ENCODE measurements around the gene CKMT2.

Gene CKMT2

GRCh38 chr5:81207009-81207408 is 26.1 kb upstream of the CKMT2 start:
- Mint-ChIP-seq H3K4me3 (no peak overlapping the region), H3K9me3 (no peaks in the 10 kb centered on the region), H3K27ac (no peak overlapping the region), H3K4me1 (peaks cover 7% of the 10 kb centered on the region), H3K36me3 (peaks cover 23% of the 10 kb centered on the region)
- ATAC-seq, result no peak
- no peak for DNase-seq (ENCODE audit: low spot score in 2 of 2)

GRCh38 chr5:81208904-81209303 is 24.2 kb upstream of the CKMT2 start:
- peaks cover 39% of the 10 kb centered on the region for H3K36me3 Mint-ChIP-seq
- H3K4me1 Mint-ChIP-seq, result peaks cover 26% of the 10 kb centered on the region
- DNase-seq (ENCODE audit: low spot score in 2 of 2) (no peak), ATAC-seq (no peak)
- H3K27ac Mint-ChIP-seq, result no peak overlapping the region
- no peak overlapping the region for H3K4me3 Mint-ChIP-seq
- H3K9me3 Mint-ChIP-seq, result no peaks in the 10 kb centered on the region

- DNase-seq (ENCODE audit: low spot score in 2 of 2) (no peak), ATAC-seq (no peak)
- no peak overlapping the region for H3K4me3 Mint-ChIP-seq
- no peaks in the 10 kb centered on the region for H3K9me3 Mint-ChIP-seq
- H3K36me3 Mint-ChIP-seq, result peaks cover 39% of the 10 kb centered on the region
- peaks cover 26% of the 10 kb centered on the region for H3K4me1 Mint-ChIP-seq
- peak overlapping the region; percentile 29 for H3K27ac Mint-ChIP-seq
These were observed 23.7 kb upstream of the CKMT2 start for GRCh38 chr5:81209386-81209785.

- Mint-ChIP-seq H3K4me1 (peaks cover 32% of the 10 kb centered on the region), H3K27ac (peak overlapping the region; percentile 29), H3K4me3 (no peak overlapping the region), H3K9me3 (no peaks in the 10 kb centered on the region), H3K36me3 (peaks cover 39% of the 10 kb centered on the region)
- no peak for DNase-seq (ENCODE audit: low spot score in 2 of 2)
- ATAC-seq, result peak; percentile 69
These were observed 23.1 kb upstream of the CKMT2 start for GRCh38 chr5:81209869-81210493.

GRCh38 chr5:81212211-81212751 is 20.8 kb upstream of the CKMT2 start:
- DNase-seq (ENCODE audit: low spot score in 2 of 2) (no peak), ATAC-seq (peak; percentile 74)
- no peaks in the 10 kb centered on the region for H3K9me3 Mint-ChIP-seq
- peak overlapping the region; percentile 23 for H3K4me3 Mint-ChIP-seq
- H3K4me1 Mint-ChIP-seq, result peaks cover 38% of the 10 kb centered on the region
- peaks cover 38% of the 10 kb centered on the region for H3K36me3 Mint-ChIP-seq
- H3K27ac Mint-ChIP-seq, result peak overlapping the region; percentile 64

GRCh38 chr5:81213070-81213469 is 20.1 kb upstream of the CKMT2 start:
- peak overlapping the region; percentile 82 for H3K27ac Mint-ChIP-seq
- DNase-seq (ENCODE audit: low spot score in 2 of 2), result no peak
- ATAC-seq, result no peak
- H3K4me1 Mint-ChIP-seq, result peaks cover 38% of the 10 kb centered on the region
- H3K9me3 Mint-ChIP-seq, result no peaks in the 10 kb centered on the region
- H3K4me3 Mint-ChIP-seq, result no peak overlapping the region
- H3K36me3 Mint-ChIP-seq, result peaks cover 38% of the 10 kb centered on the region

GRCh38 chr5:81214848-81215247 is 18.3 kb upstream of the CKMT2 start:
- Mint-ChIP-seq H3K27ac (peak overlapping the region; percentile 82), H3K4me1 (peaks cover 38% of the 10 kb centered on the region), H3K36me3 (peaks cover 43% of the 10 kb centered on the region), H3K4me3 (no peak overlapping the region), H3K9me3 (no peaks in the 10 kb centered on the region)
- DNase-seq (ENCODE audit: low spot score in 2 of 2) (peak in 1 of 2 donors; percentile 60), ATAC-seq (peak; percentile 87)

GRCh38 chr5:81216152-81216551 is 17.0 kb upstream of the CKMT2 start:
- Mint-ChIP-seq H3K36me3 (peaks cover 43% of the 10 kb centered on the region), H3K4me1 (peaks cover 37% of the 10 kb centered on the region), H3K27ac (no peak overlapping the region), H3K9me3 (no peaks in the 10 kb centered on the region), H3K4me3 (no peak overlapping the region)
- DNase-seq (ENCODE audit: low spot score in 2 of 2), result no peak
- ATAC-seq, result no peak

GRCh38 chr5:81219389-81219788 is 13.7 kb upstream of the CKMT2 start:
- DNase-seq (ENCODE audit: low spot score in 2 of 2) (no peak), ATAC-seq (no peak)
- no peak overlapping the region for H3K27ac Mint-ChIP-seq
- H3K36me3 Mint-ChIP-seq, result peaks cover 25% of the 10 kb centered on the region
- H3K4me1 Mint-ChIP-seq, result peaks cover 11% of the 10 kb centered on the region
- no peak overlapping the region for H3K4me3 Mint-ChIP-seq
- no peaks in the 10 kb centered on the region for H3K9me3 Mint-ChIP-seq

- Mint-ChIP-seq H3K9me3 (no peaks in the 10 kb centered on the region), H3K36me3 (peaks cover 22% of the 10 kb centered on the region), H3K27ac (no peak overlapping the region), H3K4me3 (no peak overlapping the region), H3K4me1 (no peaks in the 10 kb centered on the region)
- ATAC-seq, result no peak
- no peak for DNase-seq (ENCODE audit: low spot score in 2 of 2)
These were observed 10.8 kb upstream of the CKMT2 start for GRCh38 chr5:81222285-81222684.

GRCh38 chr5:81225463-81225862 is 7.7 kb upstream of the CKMT2 start:
- ATAC-seq (no peak), DNase-seq (ENCODE audit: low spot score in 2 of 2) (no peak)
- Mint-ChIP-seq H3K27ac (no peak overlapping the region), H3K9me3 (no peaks in the 10 kb centered on the region), H3K4me1 (no peaks in the 10 kb centered on the region), H3K4me3 (no peak overlapping the region), H3K36me3 (peaks cover 7% of the 10 kb centered on the region)

- no peak overlapping the region for H3K4me3 Mint-ChIP-seq
- DNase-seq (ENCODE audit: low spot score in 2 of 2) (no peak), ATAC-seq (no peak)
- peaks cover 7% of the 10 kb centered on the region for H3K36me3 Mint-ChIP-seq
- no peaks in the 10 kb centered on the region for H3K9me3 Mint-ChIP-seq
- no peaks in the 10 kb centered on the region for H3K4me1 Mint-ChIP-seq
- no peak overlapping the region for H3K27ac Mint-ChIP-seq
These were observed 6.8 kb upstream of the CKMT2 start for GRCh38 chr5:81226286-81226685.

- no peak for ATAC-seq
- H3K9me3 Mint-ChIP-seq, result no peaks in the 10 kb centered on the region
- DNase-seq (ENCODE audit: low spot score in 2 of 2), result no peak
- no peaks in the 10 kb centered on the region for H3K4me1 Mint-ChIP-seq
- H3K27ac Mint-ChIP-seq, result no peak overlapping the region
- no peak overlapping the region for H3K4me3 Mint-ChIP-seq
- H3K36me3 Mint-ChIP-seq, result peaks cover 7% of the 10 kb centered on the region
These were observed 6.2 kb upstream of the CKMT2 start for GRCh38 chr5:81226949-81227348.

- DNase-seq (ENCODE audit: low spot score in 2 of 2), result no peak
- ATAC-seq, result no peak
- Mint-ChIP-seq H3K4me3 (no peak overlapping the region), H3K9me3 (no peaks in the 10 kb centered on the region), H3K4me1 (no peaks in the 10 kb centered on the region), H3K36me3 (peaks cover 7% of the 10 kb centered on the region), H3K27ac (no peak overlapping the region)
These were observed 5.0 kb upstream of the CKMT2 start for GRCh38 chr5:81228084-81228483.

GRCh38 chr5:81230416-81230815 is 2.7 kb upstream of the CKMT2 start:
- no peak for DNase-seq (ENCODE audit: low spot score in 2 of 2)
- ATAC-seq, result no peak
- no peaks in the 10 kb centered on the region for H3K9me3 Mint-ChIP-seq
- no peaks in the 10 kb centered on the region for H3K36me3 Mint-ChIP-seq
- H3K4me1 Mint-ChIP-seq, result peaks cover 6% of the 10 kb centered on the region
- H3K27ac Mint-ChIP-seq, result no peak overlapping the region
- no peak overlapping the region for H3K4me3 Mint-ChIP-seq

- Mint-ChIP-seq H3K4me1 (peaks cover 6% of the 10 kb centered on the region), H3K36me3 (no peaks in the 10 kb centered on the region), H3K4me3 (no peak overlapping the region), H3K9me3 (no peaks in the 10 kb centered on the region), H3K27ac (no peak overlapping the region)
- ATAC-seq, result no peak
- no peak for DNase-seq (ENCODE audit: low spot score in 2 of 2)
These were observed 550 bp upstream of the CKMT2 start for GRCh38 chr5:81232464-81233079.

Measured in stimulated activated effector memory CD8-positive, alpha-beta T cell treated with anti-CD3 and anti-CD28 coated beads, Interleukin-12 subunit alpha, Interleukin-12 subunit beta, amount 100 ng/mL, for 72 hours (primary cell).